Body of pancreas (tissue), 4 donors: ENCODE measurements around the gene ELF1. TPM values are rescaled to one million over a fixed set of nuclear protein-coding genes. Genes with fewer than 3 reads are reported as not detected.

ENCODE experiments used
- ATAC-seq: fragments of 150-250 bp; one replicate; pipeline ENCODE4 v1.9.1; 2016
- DNase-seq, 4 donors: peaks; one replicate each; pipeline ENCODE4 v3.0.0-alpha.2; 2019
- H3K27ac ChIP-seq, 4 donors: fragments of 200-600 bp; sonication (generic); 1 replicate in 3 of 4; 2 replicates in 1 of 4; pipeline versions ENCODE4 v1.5.1 to v1.6.1; 2016 to 2019; ENCODE audit warnings: mild to moderate bottlenecking in 1 of 4, mixed read lengths in 1 of 4, moderate library complexity in 1 of 4
- H3K27me3 ChIP-seq, 2 donors: fragments of 200-600 bp; sonication (generic); one replicate each; pipeline ENCODE4 v1.6.0; 2016; ENCODE audit warnings: mild to moderate bottlenecking in 1 of 2
- H3K36me3 ChIP-seq, 2 donors: fragments of 200-600 bp; sonication (generic); replicated peaks in 1 of 2; 2 replicates each; pipeline ENCODE4 v1.5.1; 2016; ENCODE audit warnings: low read depth in 2 of 2; ENCODE audit not compliant: insufficient read depth in 1 of 2
- H3K4me1 ChIP-seq: fragments of 200-600 bp; sonication (generic); one replicate; pipeline ENCODE4 v1.6.0; 2016
- H3K4me3 ChIP-seq, 2 donors: fragments of 200-600 bp; sonication (generic); 1 replicate in 1 of 2; 2 replicates in 1 of 2; pipeline ENCODE4 v1.5.1; 2016 to 2019
- H3K9me3 ChIP-seq, 3 donors: fragments of 200-600 bp; sonication (generic); 1 replicate in 2 of 3; 2 replicates in 1 of 3; pipeline ENCODE4 v1.5.1; 2016
- POLR2A ChIP-seq, 3 donors: fragments of 450-650 bp; IDR thresholded peaks; one replicate each; pipeline ENCODE4 v1.6.1; 2016; ENCODE audit warnings: antibody characterized with exemption in 3 of 3, mild to moderate bottlenecking in 2 of 3
- WGBS, 2 donors: methylation state at CpG; one replicate each; pipeline ENCODE4 v1.1.5; 2017; 5-methylcytosine and 5-hydroxymethylcytosine counted together
- intact Hi-C: fragments of 100-400 bp; cut with DNase I; formaldehyde crosslinking; loops from one replicate; pipeline ENCODE4 v1.15.1; 2023
- total RNA-seq, 2 donors: library from RNA; depleted of rRNA; stranded (reverse); fragments of >200 nt; gene quantifications; one replicate each; pipeline ENCODE4 v1.1.0, GENCODE V29; 2016
- TF ChIP-seq, protein P1 (sequence below), 7 experiments: fragments of 450-650 bp in 4 of 7; fragments of 200-600 bp in 3 of 7; sonication (generic) in 3 of 7; IDR thresholded peaks; one replicate each; pipeline ENCODE4 v1.5.1; 2016 to 2019; ENCODE audit warnings: antibody characterized with exemption in 7 of 7

ELF1 gene
- total RNA-seq, 2 donors from 2014 or later = 40.5 to 61.7 TPM

DNA sequence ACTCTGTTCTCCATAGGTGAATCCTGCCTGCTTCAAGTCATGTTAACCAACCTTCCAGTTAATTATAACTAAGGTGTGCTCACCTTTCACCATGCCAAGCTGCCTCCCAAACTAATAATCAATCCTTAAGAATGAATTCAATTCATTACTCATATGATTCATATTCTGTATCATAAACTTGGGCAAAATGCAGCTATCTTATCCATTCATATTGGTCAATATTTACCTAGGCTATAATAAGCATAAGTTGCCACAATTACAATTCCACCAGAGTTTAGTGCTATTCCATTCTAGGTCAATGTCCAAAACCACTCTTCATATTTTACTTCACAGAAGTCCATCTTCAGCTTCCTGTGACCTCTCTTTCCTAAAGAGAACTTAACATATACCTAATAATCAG is 13.4 kb downstream of the ELF1 start:
- H3K27ac ChIP-seq = peak overlapping the region in 3 of 4 donors; percentile 12 to 51 (median 18)
- intact Hi-C loops = no loop called here
- peaks cover 76% of the 10 kb centered on the region for H3K4me1 ChIP-seq
- ATAC-seq (no peak), DNase-seq (no peak)
- TF ChIP-seq, protein P1, sequence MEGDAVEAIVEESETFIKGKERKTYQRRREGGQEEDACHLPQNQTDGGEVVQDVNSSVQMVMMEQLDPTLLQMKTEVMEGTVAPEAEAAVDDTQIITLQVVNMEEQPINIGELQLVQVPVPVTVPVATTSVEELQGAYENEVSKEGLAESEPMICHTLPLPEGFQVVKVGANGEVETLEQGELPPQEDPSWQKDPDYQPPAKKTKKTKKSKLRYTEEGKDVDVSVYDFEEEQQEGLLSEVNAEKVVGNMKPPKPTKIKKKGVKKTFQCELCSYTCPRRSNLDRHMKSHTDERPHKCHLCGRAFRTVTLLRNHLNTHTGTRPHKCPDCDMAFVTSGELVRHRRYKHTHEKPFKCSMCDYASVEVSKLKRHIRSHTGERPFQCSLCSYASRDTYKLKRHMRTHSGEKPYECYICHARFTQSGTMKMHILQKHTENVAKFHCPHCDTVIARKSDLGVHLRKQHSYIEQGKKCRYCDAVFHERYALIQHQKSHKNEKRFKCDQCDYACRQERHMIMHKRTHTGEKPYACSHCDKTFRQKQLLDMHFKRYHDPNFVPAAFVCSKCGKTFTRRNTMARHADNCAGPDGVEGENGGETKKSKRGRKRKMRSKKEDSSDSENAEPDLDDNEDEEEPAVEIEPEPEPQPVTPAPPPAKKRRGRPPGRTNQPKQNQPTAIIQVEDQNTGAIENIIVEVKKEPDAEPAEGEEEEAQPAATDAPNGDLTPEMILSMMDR (IDR thresholded peaks at IDR 0.05) = no peak
- no peak for TF ChIP-seq POLR2A (IDR thresholded peaks at IDR 0.05)
- no peaks in the 10 kb centered on the region for H3K27me3 ChIP-seq
- H3K36me3 ChIP-seq = no peaks in the 10 kb centered on the region
- H3K4me3 ChIP-seq = no peak overlapping the region
- no peaks in the 10 kb centered on the region for H3K9me3 ChIP-seq

DNA sequence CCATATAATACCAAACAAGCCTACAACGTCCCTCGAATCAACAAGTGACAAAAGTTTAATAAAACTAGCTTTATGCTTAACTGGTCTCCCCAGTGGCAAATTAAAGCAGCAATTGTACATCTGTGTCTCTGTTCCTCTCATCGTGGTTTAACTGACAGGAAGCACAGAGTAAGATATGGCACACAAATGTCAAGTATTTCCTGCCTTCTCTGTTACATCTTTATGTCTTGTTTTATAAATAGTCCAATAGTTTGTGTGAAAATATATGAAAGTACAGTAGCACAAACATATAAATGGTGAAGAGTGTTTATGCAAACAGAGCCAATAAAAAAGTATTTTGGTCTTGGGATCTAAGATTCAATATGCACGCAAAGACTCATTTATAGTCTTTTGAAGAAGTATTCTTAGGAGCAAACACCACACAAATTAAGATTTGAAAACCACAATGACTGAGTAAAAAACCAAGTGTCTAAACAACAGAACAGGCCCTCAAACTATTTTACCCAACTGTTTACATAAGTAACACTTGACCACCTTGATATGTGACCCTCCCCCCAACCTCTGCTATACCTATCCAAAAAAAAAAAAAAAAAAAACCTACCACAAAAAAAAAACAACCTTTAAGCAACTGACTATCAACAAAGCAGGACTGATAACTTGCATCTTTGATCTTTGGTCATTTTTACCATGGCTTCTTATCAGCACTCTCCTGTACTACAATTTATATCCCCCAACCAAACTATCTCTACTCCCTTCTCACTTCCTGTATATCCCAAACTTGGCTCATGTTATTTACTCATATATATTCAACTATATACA is 14.0 kb downstream of the ELF1 start:
- Histone ChIP-seq H3K27me3 (no peaks in the 10 kb centered on the region), H3K4me3 (no peak overlapping the region), H3K36me3 (no peaks in the 10 kb centered on the region), H3K9me3 (no peaks in the 10 kb centered on the region), H3K4me1 (peaks cover 75% of the 10 kb centered on the region), H3K27ac (peak overlapping the region in 3 of 4 donors; percentile 12 to 51 (median 18))
- TF ChIP-seq, protein P1 (IDR thresholded peaks at IDR 0.05) = no peak
- no peak for TF ChIP-seq POLR2A (IDR thresholded peaks at IDR 0.05)
- intact Hi-C loops = no loop called here
- 27 to 32% methylated on average over 4 of the region's 4 CpGs for WGBS, 2 donors
- DNase-seq (no peak), ATAC-seq (no peak)

DNA sequence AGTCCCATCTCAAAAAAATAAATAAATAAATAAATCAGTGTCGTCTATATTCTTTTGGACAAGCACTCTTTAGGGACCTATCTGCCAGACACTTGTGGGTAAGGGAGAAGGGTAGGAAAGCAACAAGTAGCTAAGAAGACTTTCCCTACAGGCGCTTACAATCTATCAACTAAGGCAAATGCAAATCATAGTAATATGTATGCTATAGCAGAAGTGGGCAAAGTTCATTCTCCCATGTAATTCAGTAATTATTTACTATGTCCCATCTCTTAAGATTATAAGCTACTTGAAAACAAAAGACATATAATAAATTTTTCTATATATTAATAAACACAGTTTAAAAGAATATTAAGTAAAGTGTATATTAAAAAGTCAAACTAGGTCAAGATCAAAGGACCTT is 16.5 kb downstream of the ELF1 start:
- no peak overlapping the region for H3K4me3 ChIP-seq
- no peak for TF ChIP-seq POLR2A (IDR thresholded peaks at IDR 0.05)
- TF ChIP-seq, protein P1 (IDR thresholded peaks at IDR 0.05) = no peak
- WGBS, 2 donors = 79 to 86% methylated on average over 2 of the region's 2 CpGs
- ATAC-seq (no peak), DNase-seq (no peak)
- H3K36me3 ChIP-seq = no peaks in the 10 kb centered on the region
- H3K4me1 ChIP-seq = peaks cover 80% of the 10 kb centered on the region
- H3K27me3 ChIP-seq = no peaks in the 10 kb centered on the region
- no peaks in the 10 kb centered on the region for H3K9me3 ChIP-seq
- H3K27ac ChIP-seq = peak overlapping the region in 2 of 4 donors; percentile 55 to 63
- intact Hi-C loops = no loop called here

DNA sequence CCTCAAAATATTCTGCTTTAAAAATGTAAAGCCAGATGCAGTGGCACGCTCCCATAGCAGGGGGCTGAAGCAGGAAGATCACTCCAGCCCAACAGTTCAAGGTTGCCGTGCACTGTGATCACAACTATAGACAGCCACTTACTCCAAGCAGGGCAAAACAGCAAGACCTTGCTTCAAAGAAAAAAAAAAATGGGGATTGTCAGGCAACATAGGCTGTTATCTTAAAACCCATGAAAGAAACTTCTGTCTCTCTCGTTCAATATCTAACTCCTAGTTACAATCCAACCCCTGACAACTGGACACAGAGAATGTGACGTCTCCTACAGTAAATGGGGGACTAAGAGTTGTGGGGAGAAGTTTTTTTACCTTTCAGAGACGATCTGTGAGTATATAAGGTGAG is 17.4 kb downstream of the ELF1 start:
- H3K36me3 ChIP-seq = no peaks in the 10 kb centered on the region
- no peak overlapping the region for H3K4me3 ChIP-seq
- DNase-seq (no peak), ATAC-seq (peak; percentile 42)
- no peaks in the 10 kb centered on the region for H3K9me3 ChIP-seq
- no peak for TF ChIP-seq POLR2A (IDR thresholded peaks at IDR 0.05)
- TF ChIP-seq, protein P1 (IDR thresholded peaks at IDR 0.05) = no peak
- intact Hi-C loops = no loop called here
- H3K4me1 ChIP-seq = peaks cover 80% of the 10 kb centered on the region
- WGBS, 2 donors = 33 to 43% methylated on average over 5 of the region's 5 CpGs
- H3K27me3 ChIP-seq = no peaks in the 10 kb centered on the region
- peak overlapping the region in 3 of 4 donors; percentile 55 to 63 (median 55) for H3K27ac ChIP-seq

DNA sequence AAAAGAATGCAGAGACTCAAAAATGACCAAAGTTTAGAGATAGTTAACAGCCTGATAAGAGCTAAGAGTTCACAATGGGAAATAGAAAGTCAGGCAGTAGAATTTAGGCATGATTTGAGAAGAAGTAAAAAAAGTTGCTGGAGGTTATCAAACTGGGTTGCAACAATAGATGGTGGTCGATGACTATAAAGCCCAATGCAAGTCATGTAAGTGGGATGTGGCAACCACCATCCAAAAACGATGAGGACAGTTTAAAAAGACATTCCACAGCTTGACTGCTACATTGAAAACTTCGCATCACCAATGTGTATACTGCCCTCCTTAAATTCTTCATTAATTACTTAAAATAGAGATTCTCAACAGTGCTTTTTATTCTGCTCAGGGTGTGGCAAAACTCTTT is 19.7 kb downstream of the ELF1 start:
- DNase-seq = no peak
- H3K4me3 ChIP-seq = no peak overlapping the region
- H3K27ac ChIP-seq = no peak overlapping the region
- WGBS, 2 donors = 63% methylated on average over 3 of the region's 3 CpGs
- TF ChIP-seq, protein P1 (IDR thresholded peaks at IDR 0.05) = no peak
- no peak for TF ChIP-seq POLR2A (IDR thresholded peaks at IDR 0.05)
- H3K27me3 ChIP-seq = no peaks in the 10 kb centered on the region
- intact Hi-C loops = no loop called here
- H3K36me3 ChIP-seq = no peaks in the 10 kb centered on the region
- H3K4me1 ChIP-seq = peaks cover 83% of the 10 kb centered on the region
- peaks cover 0 to 2% (median 0%) of the 10 kb centered on the region in 3 donors for H3K9me3 ChIP-seq
- no peak for ATAC-seq
